ENCODE data around the gene KRTAP4-6.
"Not testable (repeated sequence)": the region's sequence is repeated elsewhere in the genome, so short reads cannot be mapped to it uniquely, and the experiment has no call there.

The KRTAP4-6 gene

DNA sequence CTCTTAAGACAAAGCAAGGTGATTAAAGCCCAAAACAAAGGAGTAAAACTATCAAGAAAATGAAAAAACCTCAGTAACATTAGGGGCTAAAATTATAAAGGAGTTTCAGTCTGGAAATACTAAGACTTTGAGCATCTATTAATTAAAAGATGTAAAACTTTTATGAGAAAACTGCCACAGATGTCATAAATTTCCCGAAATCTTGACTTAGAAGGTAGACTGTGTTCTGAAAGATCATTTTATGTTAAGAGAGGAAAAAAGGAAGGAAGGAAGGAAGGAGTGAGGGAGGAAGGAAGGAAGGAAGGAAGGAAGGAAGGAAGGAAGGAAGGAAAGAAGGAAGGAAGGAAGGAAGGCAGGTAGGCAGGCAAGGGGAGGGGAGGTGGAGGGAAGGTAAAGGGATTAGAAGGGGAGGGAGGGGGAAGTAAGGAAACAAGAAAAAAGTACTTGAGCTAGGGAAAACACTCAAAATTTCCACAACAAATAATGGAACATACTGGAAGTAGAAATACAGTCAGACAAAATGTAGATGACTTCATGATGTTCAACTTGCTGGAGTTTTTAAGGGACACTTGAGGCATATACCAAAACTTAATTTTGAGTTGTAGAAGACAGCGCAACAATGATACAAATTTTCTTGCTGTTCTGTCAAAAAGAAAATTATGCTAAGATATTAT is 7.3 kb upstream of the KRTAP4-6 start:
- TF ChIP-seq, protein P1, sequence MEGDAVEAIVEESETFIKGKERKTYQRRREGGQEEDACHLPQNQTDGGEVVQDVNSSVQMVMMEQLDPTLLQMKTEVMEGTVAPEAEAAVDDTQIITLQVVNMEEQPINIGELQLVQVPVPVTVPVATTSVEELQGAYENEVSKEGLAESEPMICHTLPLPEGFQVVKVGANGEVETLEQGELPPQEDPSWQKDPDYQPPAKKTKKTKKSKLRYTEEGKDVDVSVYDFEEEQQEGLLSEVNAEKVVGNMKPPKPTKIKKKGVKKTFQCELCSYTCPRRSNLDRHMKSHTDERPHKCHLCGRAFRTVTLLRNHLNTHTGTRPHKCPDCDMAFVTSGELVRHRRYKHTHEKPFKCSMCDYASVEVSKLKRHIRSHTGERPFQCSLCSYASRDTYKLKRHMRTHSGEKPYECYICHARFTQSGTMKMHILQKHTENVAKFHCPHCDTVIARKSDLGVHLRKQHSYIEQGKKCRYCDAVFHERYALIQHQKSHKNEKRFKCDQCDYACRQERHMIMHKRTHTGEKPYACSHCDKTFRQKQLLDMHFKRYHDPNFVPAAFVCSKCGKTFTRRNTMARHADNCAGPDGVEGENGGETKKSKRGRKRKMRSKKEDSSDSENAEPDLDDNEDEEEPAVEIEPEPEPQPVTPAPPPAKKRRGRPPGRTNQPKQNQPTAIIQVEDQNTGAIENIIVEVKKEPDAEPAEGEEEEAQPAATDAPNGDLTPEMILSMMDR (IDR thresholded peaks at IDR 0.05; ENCODE audit: low read depth, low read length): no peak
- H3K4me3 ChIP-seq (replicated peaks in 1 of 2; ENCODE audit: low read depth in 2 of 2, low read length in 2 of 2): no peak overlapping the region
- DNase-seq (ENCODE audit: low read depth in 2 of 2): no peak

DNA sequence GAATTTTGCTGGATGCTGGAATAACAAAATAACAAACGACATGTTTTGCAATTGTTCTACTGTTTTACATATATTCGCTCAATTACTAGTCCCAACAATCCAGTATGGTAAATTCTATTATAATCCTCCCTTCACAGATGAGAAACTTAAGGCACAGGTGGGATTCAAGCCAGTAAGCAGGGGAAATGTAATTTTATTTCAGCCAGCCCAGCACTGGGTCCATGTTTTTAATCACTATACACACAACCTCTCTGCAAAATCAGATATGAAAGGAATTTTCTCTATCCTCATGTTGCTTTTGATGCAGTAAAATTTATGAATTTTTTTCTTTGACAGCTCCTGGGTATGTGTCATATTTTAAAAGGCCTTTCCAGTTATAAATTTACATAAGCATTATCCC is 4.9 kb upstream of the KRTAP4-6 start:
- DNase-seq (ENCODE audit: low read depth in 2 of 2): no peak
- H3K4me3 ChIP-seq (replicated peaks in 1 of 2; ENCODE audit: low read depth in 2 of 2, low read length in 2 of 2): no peak overlapping the region
- TF ChIP-seq, protein P1 (IDR thresholded peaks at IDR 0.05; ENCODE audit: low read depth, low read length): no peak

DNA sequence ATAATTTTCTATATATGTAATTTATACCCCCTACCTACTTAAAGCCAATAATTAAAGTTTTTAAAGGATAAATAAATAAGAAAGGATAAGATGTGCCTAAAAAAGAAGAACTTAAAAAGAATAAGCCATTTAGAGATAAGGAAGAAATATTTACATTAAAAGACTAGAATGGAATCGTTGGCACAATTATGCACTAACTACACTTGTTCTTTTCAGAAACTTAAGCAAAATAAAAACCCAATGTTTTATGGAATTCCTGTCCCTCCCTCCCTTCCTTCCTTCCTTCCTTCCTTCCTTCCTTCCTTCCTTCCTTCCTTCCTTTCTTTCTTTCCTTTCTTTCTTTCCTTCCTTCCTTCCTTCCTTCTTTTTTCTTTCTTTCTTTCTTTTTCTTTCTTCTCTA is 4.5 kb upstream of the KRTAP4-6 start:
- DNase-seq (ENCODE audit: low read depth in 2 of 2): no peak
- TF ChIP-seq, protein P1 (IDR thresholded peaks at IDR 0.05; ENCODE audit: low read depth, low read length): no peak
- no peak overlapping the region for H3K4me3 ChIP-seq (replicated peaks in 1 of 2; ENCODE audit: low read depth in 2 of 2, low read length in 2 of 2)

DNA sequence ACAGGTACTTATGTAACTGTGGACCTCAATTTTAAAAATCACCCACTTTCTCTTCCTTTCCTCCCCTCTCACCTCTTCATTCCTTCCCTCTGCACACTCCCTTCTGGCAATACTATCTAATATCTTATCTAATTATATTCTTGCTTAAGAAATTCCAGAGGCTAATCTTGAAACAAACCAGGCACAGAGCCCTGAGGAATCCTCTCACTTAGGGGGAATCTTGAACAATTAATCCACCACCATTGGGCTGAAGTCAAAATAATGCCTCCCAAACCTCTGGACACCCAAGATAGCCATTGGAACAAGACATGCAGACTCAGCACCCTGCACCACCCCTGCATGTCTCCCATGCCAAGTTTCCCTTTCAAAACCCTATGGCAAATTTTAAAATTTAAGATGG is 1.0 kb upstream of the KRTAP4-6 start:
- DNase-seq (ENCODE audit: low read depth in 2 of 2): no peak
- H3K4me3 ChIP-seq (replicated peaks in 1 of 2; ENCODE audit: low read depth in 2 of 2, low read length in 2 of 2): no peak overlapping the region
- TF ChIP-seq, protein P1 (IDR thresholded peaks at IDR 0.05; ENCODE audit: low read depth, low read length): no peak

DNA sequence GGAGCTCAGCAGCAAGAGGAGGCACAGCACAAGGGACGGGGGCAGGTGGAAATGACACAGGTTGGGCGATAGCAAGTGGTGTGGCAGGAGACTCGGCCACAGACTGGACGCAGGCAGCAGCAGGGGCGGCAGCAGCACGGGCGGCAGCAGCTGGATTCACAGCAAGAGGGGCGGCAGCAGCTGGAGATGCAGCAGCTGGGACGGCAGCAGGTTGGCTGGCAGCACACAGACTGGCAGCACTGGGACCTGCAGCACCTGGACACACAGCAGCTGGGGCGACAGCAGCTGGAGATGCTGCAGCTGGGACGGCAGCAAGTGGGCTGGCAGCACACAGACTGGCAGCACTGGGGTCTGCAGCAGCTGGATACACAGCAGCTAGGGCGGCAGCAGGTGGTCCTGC is 479 bp downstream of the KRTAP4-6 start:
- not testable (repeated sequence) for DNase-seq (ENCODE audit: low read depth in 2 of 2); H3K4me3 ChIP-seq (replicated peaks in 1 of 2; ENCODE audit: low read depth in 2 of 2, low read length in 2 of 2)

DNA sequence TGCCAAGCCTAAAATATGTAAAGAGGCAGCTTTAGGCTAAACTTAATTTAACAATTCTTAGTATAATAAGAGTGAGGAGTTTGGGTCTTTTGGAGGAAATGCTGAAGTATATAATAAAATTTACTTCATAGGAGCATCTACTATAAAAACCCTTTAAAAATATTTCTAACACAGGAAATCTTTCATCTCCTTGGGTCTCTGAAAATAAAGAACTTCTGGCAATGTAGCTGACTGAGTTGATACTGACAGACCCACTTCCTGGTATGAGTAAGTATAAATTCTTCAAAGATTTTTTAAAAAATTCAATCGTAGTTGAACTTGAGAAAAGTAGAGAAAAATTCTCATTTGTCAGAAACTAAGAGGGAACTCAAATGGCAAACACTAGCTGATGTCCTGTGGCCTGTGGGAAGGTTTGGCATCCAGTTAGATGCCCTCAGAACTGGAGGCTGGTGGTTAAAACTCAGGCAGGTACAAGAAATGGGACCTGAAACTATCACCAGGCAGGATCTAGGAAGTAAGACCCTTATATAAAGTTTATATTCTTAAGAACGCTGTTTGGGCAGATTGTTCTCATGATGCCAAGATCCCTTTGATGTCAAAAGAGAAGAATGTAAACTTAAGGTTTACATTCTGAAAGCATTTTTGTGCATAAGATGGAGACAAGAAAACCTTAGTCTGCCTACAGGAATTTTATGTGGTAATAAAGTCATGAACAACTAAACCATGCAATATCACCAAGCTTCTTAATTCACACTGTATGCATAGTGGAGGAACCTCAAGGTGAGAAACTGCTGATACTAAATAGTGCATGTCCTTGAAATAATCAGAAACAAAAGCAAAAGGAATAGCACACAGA is 6.2 kb downstream of the KRTAP4-6 start:
- TF ChIP-seq, protein P1 (IDR thresholded peaks at IDR 0.05; ENCODE audit: low read depth, low read length): no peak
- no peak for DNase-seq (ENCODE audit: low read depth in 2 of 2)

DNA sequence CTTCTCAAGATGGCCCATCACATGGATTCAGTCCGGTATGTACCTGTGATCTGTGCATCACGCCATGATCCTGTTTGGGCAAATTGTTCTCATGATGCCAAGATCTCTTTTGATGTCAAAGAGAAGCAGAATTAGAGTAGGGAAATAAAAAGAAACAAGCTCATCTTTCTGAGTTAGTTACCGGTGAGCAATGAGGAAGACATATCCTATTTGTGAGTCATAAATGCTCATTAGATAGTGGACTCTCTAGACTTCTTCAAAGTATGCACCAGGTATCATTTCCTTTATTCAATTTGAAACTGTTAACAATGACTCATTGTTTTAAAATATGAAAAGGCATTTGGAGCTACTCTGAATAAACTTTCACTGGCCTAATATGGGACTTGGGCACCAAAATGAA is 8.4 kb downstream of the KRTAP4-6 start:
- no peak overlapping the region for H3K4me3 ChIP-seq (replicated peaks in 1 of 2; ENCODE audit: low read depth in 2 of 2, low read length in 2 of 2)
- TF ChIP-seq, protein P1 (IDR thresholded peaks at IDR 0.05; ENCODE audit: low read depth, low read length): no peak
- DNase-seq (ENCODE audit: low read depth in 2 of 2): peak in 1 of 2 donors; percentile 12

More for the DNA sequence above, 6.2 kb downstream of the KRTAP4-6 start:
- H3K4me3 ChIP-seq (replicated peaks in 1 of 2; ENCODE audit: low read depth in 2 of 2, low read length in 2 of 2): no peak overlapping the region
